Measurements from ENCODE around the gene SNRNP40. TPM values are rescaled to one million over a fixed set of nuclear protein-coding genes. Genes with fewer than 3 reads are reported as not detected.

The SNRNP40 gene
- total RNA-seq, 3 donors from 2014 or later (not counting 1 experiment from before 2014, with no cell fraction given), result 57.9 to 71.2 (median 60.3) TPM

DNA sequence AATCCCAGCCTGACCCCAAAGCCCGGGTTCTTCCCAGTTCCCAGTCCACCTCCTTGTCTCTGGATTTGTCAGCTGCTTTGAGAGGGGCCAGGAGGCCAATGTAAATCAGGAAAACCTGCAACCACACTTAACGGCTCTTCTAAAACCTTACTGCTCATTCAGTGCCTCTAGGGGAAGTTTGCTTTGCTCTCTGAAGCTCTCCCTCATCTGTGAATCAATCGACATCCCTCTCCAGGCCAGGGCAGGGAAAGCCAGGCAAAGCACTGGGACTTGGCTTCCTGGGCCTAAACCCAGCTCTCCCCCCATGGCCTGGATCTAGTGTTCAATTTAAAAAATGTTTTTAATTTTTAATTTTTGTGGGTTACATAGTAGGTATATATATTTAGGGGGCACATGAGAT lies 66.2 kb downstream of the SNRNP40 start:
- no peak overlapping the region for H3K4me3 Mint-ChIP-seq
- H3K27me3 Mint-ChIP-seq (ENCODE audit: low read depth in 2 of 2), result peaks cover 7 to 13% of the 10 kb centered on the region in 2 donors
- Histone ChIP-seq H3K9me3 (ENCODE audit: control insufficient read depth, insufficient read depth, low read length) (no peaks in the 10 kb centered on the region), H3K36me3 (ENCODE audit: control insufficient read depth, insufficient read depth, low read length) (no peaks in the 10 kb centered on the region), H3K4me1 (ENCODE audit: control insufficient read depth, insufficient read depth, low read length) (no peaks in the 10 kb centered on the region), H3K27ac (ENCODE audit: low read length) (no peak overlapping the region), H3K4me3 (ENCODE audit: low read length) (no peak overlapping the region), H3K27me3 (ENCODE audit: control insufficient read depth, insufficient read depth, low read length) (no peaks in the 10 kb centered on the region)
- DNase-seq (no peak), ATAC-seq (no peak)
- H3K9me3 Mint-ChIP-seq, result no peaks in the 10 kb centered on the region
- H3K36me3 Mint-ChIP-seq, result no peaks in the 10 kb centered on the region
- H3K4me1 Mint-ChIP-seq, result no peaks in the 10 kb centered on the region
- 72% methylated on average over 3 of the region's 3 CpGs for WGBS (ENCODE audit: insufficient coverage)
- no peak for TF ChIP-seq CTCF (IDR thresholded peaks at IDR 0.05)
- intact Hi-C loops (cut with micrococcal nuclease), result no loop called here
- no peak overlapping the region for H3K27ac Mint-ChIP-seq

- H3K36me3 ChIP-seq (ENCODE audit: control insufficient read depth, insufficient read depth, low read length), result no peaks in the 10 kb centered on the region
These were observed 67.6 kb downstream of the SNRNP40 start for GRCh38 chr1:31228986-31229385.

DNA sequence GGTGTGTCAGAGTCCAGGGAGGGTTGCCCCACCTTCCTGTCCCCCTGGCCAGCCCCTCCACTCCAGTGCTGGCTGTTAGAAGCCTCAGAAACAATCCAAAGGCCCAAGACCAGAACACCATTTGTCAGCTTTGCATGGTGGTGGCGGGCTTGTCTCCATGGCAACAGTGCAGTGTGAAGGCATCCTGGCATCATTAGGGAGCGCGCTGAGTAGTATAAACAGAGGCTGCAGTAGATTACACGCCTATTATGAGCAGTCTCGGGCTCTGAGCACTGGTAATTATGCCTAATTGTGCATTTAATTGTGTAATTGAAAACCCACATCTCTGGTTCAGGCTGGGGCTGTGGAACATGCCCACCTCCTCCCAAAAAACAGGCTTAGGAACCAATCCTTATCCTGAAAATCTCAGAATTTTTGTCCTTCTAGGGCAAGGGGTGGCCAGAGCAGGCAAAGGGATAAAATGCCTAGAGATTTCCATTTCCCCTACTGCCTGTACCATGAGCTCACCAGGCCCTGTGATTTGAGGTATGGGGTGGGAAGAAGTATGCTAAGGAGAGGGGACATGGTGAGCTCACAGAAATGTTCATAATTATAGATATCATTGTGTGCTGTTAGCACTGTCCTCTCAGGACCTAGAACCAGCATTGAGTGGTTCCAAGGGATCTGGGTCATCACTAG lies 68.6 kb downstream of the SNRNP40 start:
- Mint-ChIP-seq H3K4me3 (no peak overlapping the region), H3K9me3 (no peaks in the 10 kb centered on the region), H3K27me3 (ENCODE audit: low read depth in 2 of 2) (no peaks in the 10 kb centered on the region), H3K4me1 (no peaks in the 10 kb centered on the region), H3K27ac (no peak overlapping the region), H3K36me3 (no peaks in the 10 kb centered on the region)
- ATAC-seq, result no peak
- intact Hi-C loops (cut with micrococcal nuclease), result no loop called here
- DNase-seq, result no peak
- Histone ChIP-seq H3K4me3 (ENCODE audit: low read length) (no peak overlapping the region), H3K4me1 (ENCODE audit: control insufficient read depth, insufficient read depth, low read length) (no peaks in the 10 kb centered on the region), H3K27me3 (ENCODE audit: control insufficient read depth, insufficient read depth, low read length) (no peaks in the 10 kb centered on the region), H3K9me3 (ENCODE audit: control insufficient read depth, insufficient read depth, low read length) (no peaks in the 10 kb centered on the region), H3K36me3 (ENCODE audit: control insufficient read depth, insufficient read depth, low read length) (no peaks in the 10 kb centered on the region), H3K27ac (ENCODE audit: low read length) (no peak overlapping the region)
- WGBS (ENCODE audit: insufficient coverage), result 94% methylated on average over 5 of the region's 5 CpGs
- TF ChIP-seq CTCF (IDR thresholded peaks at IDR 0.05), result no peak

More at GRCh38 chr1:31228986-31229385, 67.6 kb downstream of the SNRNP40 start:
- no peaks in the 10 kb centered on the region for H3K4me1 Mint-ChIP-seq
- DNase-seq, result no peak
- no peaks in the 10 kb centered on the region for H3K27me3 ChIP-seq (ENCODE audit: control insufficient read depth, insufficient read depth, low read length)
- no peak for TF ChIP-seq CTCF (IDR thresholded peaks at IDR 0.05)
- H3K9me3 Mint-ChIP-seq, result no peaks in the 10 kb centered on the region
- H3K4me3 Mint-ChIP-seq, result no peak overlapping the region
- H3K27ac ChIP-seq (ENCODE audit: low read length), result no peak overlapping the region
- no peaks in the 10 kb centered on the region for H3K4me1 ChIP-seq (ENCODE audit: control insufficient read depth, insufficient read depth, low read length)
- no peaks in the 10 kb centered on the region for H3K36me3 Mint-ChIP-seq
- no peak overlapping the region for H3K4me3 ChIP-seq (ENCODE audit: low read length)
- H3K9me3 ChIP-seq (ENCODE audit: control insufficient read depth, insufficient read depth, low read length), result no peaks in the 10 kb centered on the region
- peaks cover 0 to under 1% of the 10 kb centered on the region in 2 donors for H3K27me3 Mint-ChIP-seq (ENCODE audit: low read depth in 2 of 2)
- intact Hi-C loops (cut with micrococcal nuclease), result no loop called here
- H3K27ac Mint-ChIP-seq, result no peak overlapping the region
- no peak for ATAC-seq

GRCh38 chr1:31224068-31224467 lies 72.5 kb downstream of the SNRNP40 start:
- intact Hi-C loops (cut with micrococcal nuclease), result no loop called here
- H3K27me3 Mint-ChIP-seq (ENCODE audit: low read depth in 2 of 2), result no peaks in the 10 kb centered on the region
- H3K27ac ChIP-seq (ENCODE audit: low read length), result no peak overlapping the region
- no peak overlapping the region for H3K4me3 Mint-ChIP-seq
- H3K4me3 ChIP-seq (ENCODE audit: low read length), result no peak overlapping the region
- no peak overlapping the region for H3K27ac Mint-ChIP-seq
- WGBS (ENCODE audit: insufficient coverage), result 76% methylated on average over 7 of the region's 9 CpGs
- DNase-seq (no peak), ATAC-seq (no peak)
- no peaks in the 10 kb centered on the region for H3K36me3 ChIP-seq (ENCODE audit: control insufficient read depth, insufficient read depth, low read length)
- no peaks in the 10 kb centered on the region for H3K9me3 Mint-ChIP-seq
- H3K4me1 Mint-ChIP-seq, result no peaks in the 10 kb centered on the region
- H3K4me1 ChIP-seq (ENCODE audit: control insufficient read depth, insufficient read depth, low read length), result no peaks in the 10 kb centered on the region
- no peaks in the 10 kb centered on the region for H3K27me3 ChIP-seq (ENCODE audit: control insufficient read depth, insufficient read depth, low read length)
- H3K36me3 Mint-ChIP-seq, result no peaks in the 10 kb centered on the region
- no peak for TF ChIP-seq CTCF (IDR thresholded peaks at IDR 0.05)
- H3K9me3 ChIP-seq (ENCODE audit: control insufficient read depth, insufficient read depth, low read length), result no peaks in the 10 kb centered on the region
